ENCODE measurements around the gene SORBS1. TPM values are rescaled to one million over a fixed set of nuclear protein-coding genes. Genes with fewer than 3 reads are reported as not detected.

Gene SORBS1
- total and polyA plus RNA-seq, 9 of the 15 experiments (the other 6 are each of a cell fraction or from before 2014, with no cell fraction given): 2.0 to 13.3 (median 6.5) TPM

- TF ChIP-seq ZNF740 (CRISPR knock-in tag; IDR thresholded peaks at IDR 0.05) (no peak), ZNF740 (tag; IDR thresholded peaks at IDR 0.05) (no peak), CREM (IDR thresholded peaks at IDR 0.05; ENCODE audit: low read depth) (no peak), ELF1 (tag; IDR thresholded peaks at IDR 0.05) (no peak), E2F3 (CRISPR knock-in tag; IDR thresholded peaks at IDR 0.05) (no peak), SRSF1 (IDR thresholded peaks at IDR 0.05; ENCODE audit: low read depth, low read length) (no peak), KAT2B (IDR thresholded peaks at IDR 0.05; ENCODE audit: low read depth, low read length) (no peak), HIVEP1 (CRISPR knock-in tag; IDR thresholded peaks at IDR 0.05) (no peak), U2AF2 (optimal IDR thresholded peaks at IDR 0.05; ENCODE audit: low read depth, low read length) (no peak), IFI16 (CRISPR knock-in tag; IDR thresholded peaks at IDR 0.05) (no peak), EWSR1 (IDR thresholded peaks at IDR 0.05; ENCODE audit: borderline replicate concordance, low read depth, partially characterized antibody) (no peak), HNRNPL (IDR thresholded peaks at IDR 0.05; ENCODE audit: low read depth, low read length) (no peak)
- TF ChIP-seq, protein P1, sequence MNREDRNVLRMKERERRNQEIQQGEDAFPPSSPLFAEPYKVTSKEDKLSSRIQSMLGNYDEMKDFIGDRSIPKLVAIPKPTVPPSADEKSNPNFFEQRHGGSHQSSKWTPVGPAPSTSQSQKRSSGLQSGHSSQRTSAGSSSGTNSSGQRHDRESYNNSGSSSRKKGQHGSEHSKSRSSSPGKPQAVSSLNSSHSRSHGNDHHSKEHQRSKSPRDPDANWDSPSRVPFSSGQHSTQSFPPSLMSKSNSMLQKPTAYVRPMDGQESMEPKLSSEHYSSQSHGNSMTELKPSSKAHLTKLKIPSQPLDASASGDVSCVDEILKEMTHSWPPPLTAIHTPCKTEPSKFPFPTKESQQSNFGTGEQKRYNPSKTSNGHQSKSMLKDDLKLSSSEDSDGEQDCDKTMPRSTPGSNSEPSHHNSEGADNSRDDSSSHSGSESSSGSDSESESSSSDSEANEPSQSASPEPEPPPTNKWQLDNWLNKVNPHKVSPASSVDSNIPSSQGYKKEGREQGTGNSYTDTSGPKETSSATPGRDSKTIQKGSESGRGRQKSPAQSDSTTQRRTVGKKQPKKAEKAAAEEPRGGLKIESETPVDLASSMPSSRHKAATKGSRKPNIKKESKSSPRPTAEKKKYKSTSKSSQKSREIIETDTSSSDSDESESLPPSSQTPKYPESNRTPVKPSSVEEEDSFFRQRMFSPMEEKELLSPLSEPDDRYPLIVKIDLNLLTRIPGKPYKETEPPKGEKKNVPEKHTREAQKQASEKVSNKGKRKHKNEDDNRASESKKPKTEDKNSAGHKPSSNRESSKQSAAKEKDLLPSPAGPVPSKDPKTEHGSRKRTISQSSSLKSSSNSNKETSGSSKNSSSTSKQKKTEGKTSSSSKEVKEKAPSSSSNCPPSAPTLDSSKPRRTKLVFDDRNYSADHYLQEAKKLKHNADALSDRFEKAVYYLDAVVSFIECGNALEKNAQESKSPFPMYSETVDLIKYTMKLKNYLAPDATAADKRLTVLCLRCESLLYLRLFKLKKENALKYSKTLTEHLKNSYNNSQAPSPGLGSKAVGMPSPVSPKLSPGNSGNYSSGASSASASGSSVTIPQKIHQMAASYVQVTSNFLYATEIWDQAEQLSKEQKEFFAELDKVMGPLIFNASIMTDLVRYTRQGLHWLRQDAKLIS (CRISPR knock-in tag; IDR thresholded peaks at IDR 0.05): no peak
Observed at GRCh38 chr10:95373660-95374059, 187.5 kb downstream of the SORBS1 start (continued).
